SK-N-SH (cell line): ENCODE data around the gene PITHD1. TPM values are rescaled to one million over a fixed set of nuclear protein-coding genes. Genes with fewer than 3 reads are reported as not detected.

Experiments
- CTCF ChIA-PET: fragments of 300-600, 350-600 bp; formaldehyde crosslinking; extraction: SDS; loops from one replicate; lab custom pipeline; 2021; lab: Yijun Ruan, JAX
- POLR2A ChIA-PET: fragments of 350-600 bp; sonication (Branson Sonifier 250); formaldehyde crosslinking; extraction: SDS; loops from one replicate; lab custom pipeline; 2020; ENCODE audit warnings: antibody characterized with exemption, inconsistent platforms; lab: Yijun Ruan, JAX
- DNase-seq: peaks from one replicate; pipeline ENCODE4 v3.0.0; 2012
- H2AFZ ChIP-seq: fragments of 200-600 bp; sonication (generic); 2 replicates; pipeline ENCODE4 v1.8.1; 2016; ENCODE audit warnings: antibody characterized with exemption, mild to moderate bottlenecking, low read depth
- H3F3A ChIP-seq: fragments of 200-600 bp; sonication (generic); replicated peaks from 2 replicates; pipeline ENCODE3; 2016; ENCODE audit warnings: antibody characterized with exemption, mild to moderate bottlenecking; ENCODE audit not compliant: insufficient read depth
- H3K27ac ChIP-seq, 2 experiments: fragments of 200-500 bp in 1 of 2; fragments of 200-600 bp in 1 of 2; sonication (Bioruptor generic) in 1 of 2; sonication (generic), shearing (Covaris generic) in 1 of 2; 2 replicates each; pipeline versions ENCODE4 v1.5.1 to v1.6.1; 2014 to 2016; ENCODE audit warnings: low read depth in 2 of 2, inconsistent platforms in 1 of 2, low read length in 1 of 2, mild to moderate bottlenecking in 1 of 2, mixed read lengths in 1 of 2
- H3K27me3 ChIP-seq: fragments of 200-600 bp; sonication (generic), shearing (Covaris generic); 2 replicates; pipeline ENCODE4 v1.6.1; 2016; ENCODE audit warnings: mixed run types; ENCODE audit not compliant: insufficient read depth
- H3K36me3 ChIP-seq, 2 experiments: fragments of 200-500 bp in 1 of 2; fragments of 200-600 bp in 1 of 2; sonication (Bioruptor generic) in 1 of 2; sonication (generic) in 1 of 2; replicated peaks in 1 of 2; 2 replicates each; pipeline versions ENCODE3 to v1.5.1; 2014 to 2016; ENCODE audit warnings: low read length in 1 of 2, mild to moderate bottlenecking in 1 of 2; ENCODE audit not compliant: insufficient read depth in 2 of 2, control insufficient read depth in 1 of 2
- H3K4me1 ChIP-seq, 2 experiments: fragments of 200-500 bp in 1 of 2; fragments of 200-600 bp in 1 of 2; sonication (Bioruptor generic) in 1 of 2; sonication (generic), shearing (Covaris generic) in 1 of 2; 2 replicates each; pipeline versions ENCODE4 v1.5.1 to v1.6.1; 2014 to 2016; ENCODE audit warnings: low read depth in 1 of 2, low read length in 1 of 2, mixed run types in 1 of 2; ENCODE audit not compliant: insufficient read depth in 2 of 2, control insufficient read depth in 1 of 2
- H3K4me2 ChIP-seq: fragments of 200-600 bp; sonication (generic), shearing (Covaris generic); 2 replicates; pipeline ENCODE4 v1.6.1; 2017; ENCODE audit warnings: mixed run types
- H3K4me3 ChIP-seq, 2 experiments: fragments of 200-500 bp in 1 of 2; fragments of 200-600 bp in 1 of 2; sonication (Bioruptor generic) in 1 of 2; sonication (generic), shearing (Covaris generic) in 1 of 2; 2 replicates each; pipeline versions ENCODE4 v1.5.1 to v1.8.1; 2014 to 2016; ENCODE audit warnings: low read depth in 2 of 2, inconsistent platforms in 1 of 2, low read length in 1 of 2, mild to moderate bottlenecking in 1 of 2, mixed read lengths in 1 of 2, moderate library complexity in 1 of 2
- H3K79me2 ChIP-seq: fragments of 200-600 bp; sonication (generic); 2 replicates; pipeline ENCODE4 v1.8.1; 2017; ENCODE audit warnings: mild to moderate bottlenecking; ENCODE audit not compliant: insufficient read depth
- H3K9ac ChIP-seq: fragments of 200-600 bp; sonication (generic); 2 replicates; pipeline ENCODE4 v1.6.1; 2017; ENCODE audit warnings: mixed run types
- H3K9me2 ChIP-seq: fragments of 200-600 bp; sonication (generic); 2 replicates; pipeline ENCODE4 v1.6.1; 2017; ENCODE audit warnings: mixed run types
- H3K9me3 ChIP-seq: fragments of 200-600 bp; sonication (generic); 2 replicates; pipeline ENCODE4 v1.6.1; 2017; ENCODE audit warnings: mixed run types, mild to moderate bottlenecking, moderate library complexity
- H4K20me1 ChIP-seq: fragments of 200-600 bp; sonication (generic); 2 replicates; pipeline ENCODE4 v1.6.1; 2017; ENCODE audit warnings: mild to moderate bottlenecking, mixed run types; ENCODE audit not compliant: insufficient read depth
- CHD2 ChIP-seq: fragments of 150-350 bp; IDR thresholded peaks from 2 replicates; pipeline ENCODE4 v1.6.1; 2018; ENCODE audit warnings: low read length; ENCODE audit not compliant: partially characterized antibody
- CTCF ChIP-seq: fragments of 200-600 bp; sonication (generic); IDR thresholded peaks from 2 replicates; pipeline ENCODE4 v1.6.1; 2017; ENCODE audit warnings: antibody characterized with exemption, mild to moderate bottlenecking, moderate library complexity
- EP300 ChIP-seq, 2 experiments: IDR thresholded peaks; 2 replicates each; pipeline versions ENCODE4 v1.4.0 to v1.6.1; 2012; ENCODE audit warnings: borderline replicate concordance in 1 of 2, low read depth in 1 of 2, low read length in 1 of 2
- EZH2phosphoT487 ChIP-seq: fragments of 200-600 bp; sonication (generic); IDR thresholded peaks from 2 replicates; pipeline ENCODE4 v1.6.1; 2017; ENCODE audit warnings: low read depth, mixed run types, mild to moderate bottlenecking, antibody characterized with exemption, moderate library complexity, borderline replicate concordance
- FOSL2 ChIP-seq: IDR thresholded peaks from 2 replicates; pipeline ENCODE4 v1.4.0; 2012; ENCODE audit warnings: low read depth, mild to moderate bottlenecking, moderate library complexity, borderline replicate concordance
- FOXM1 ChIP-seq: IDR thresholded peaks from 2 replicates; pipeline ENCODE4 v1.4.0; 2012; ENCODE audit warnings: low read depth, mild to moderate bottlenecking
- GABPA ChIP-seq: IDR thresholded peaks from 2 replicates; pipeline ENCODE4 v1.4.0; 2012; ENCODE audit warnings: low read depth, mild to moderate bottlenecking
- NFIC ChIP-seq: IDR thresholded peaks from 2 replicates; pipeline ENCODE4 v1.4.0; 2012; ENCODE audit warnings: borderline replicate concordance
- NRF1 ChIP-seq: IDR thresholded peaks from 2 replicates; pipeline ENCODE4 v1.6.1; 2012; ENCODE audit warnings: low read depth, mild to moderate bottlenecking, low read length
- PBX3 ChIP-seq: IDR thresholded peaks from 2 replicates; pipeline ENCODE4; 2012
- REST ChIP-seq: IDR thresholded peaks from 2 replicates; pipeline ENCODE4 v1.6.1; 2012; ENCODE audit warnings: mild to moderate bottlenecking, low read depth, low read length, moderate library complexity
- RFX5 ChIP-seq: IDR thresholded peaks from 2 replicates; pipeline ENCODE4 v1.6.1; 2012; ENCODE audit warnings: mild to moderate bottlenecking, improper control_type of control experiment, low read length
- RXRA ChIP-seq: IDR thresholded peaks from 2 replicates; pipeline ENCODE4 v1.4.0; 2012; ENCODE audit warnings: low read depth, mild to moderate bottlenecking, borderline replicate concordance
- SIN3A ChIP-seq: IDR thresholded peaks from 2 replicates; pipeline ENCODE4 v1.6.1; 2012; ENCODE audit warnings: low read depth, mild to moderate bottlenecking, low read length, moderate library complexity, borderline replicate concordance
- TCF12 ChIP-seq: IDR thresholded peaks from 2 replicates; pipeline ENCODE4 v1.4.0; 2012
- TEAD4 ChIP-seq: IDR thresholded peaks from 2 replicates; pipeline ENCODE4 v1.4.0; 2012; ENCODE audit warnings: mild to moderate bottlenecking, borderline replicate concordance; ENCODE audit not compliant: insufficient read depth
- USF1 ChIP-seq: IDR thresholded peaks from 2 replicates; pipeline ENCODE4 v1.4.0; 2012; ENCODE audit warnings: low read depth, borderline replicate concordance
- USF2 ChIP-seq: fragments of 150-350 bp; IDR thresholded peaks from 2 replicates; pipeline ENCODE4 v1.6.1; 2017; ENCODE audit warnings: antibody characterized with exemption, low read length, low read depth, borderline replicate concordance
- WGBS: methylation state at CpG from one replicate; pipeline ENCODE4 v1.1.6; 2017; ENCODE audit warnings: low lambda C conversion rate; 5-methylcytosine and 5-hydroxymethylcytosine counted together
- polyA plus RNA-seq, 3 experiments: library from polyadenylated mRNA; depleted of rRNA; stranded (reverse); fragments of >200 nt; gene quantifications; 2 replicates each; pipeline ENCODE4 v1.2.3, GENCODE V29; 2012

Gene PITHD1
- polyA plus RNA-seq, 1 of the 3 experiments (the other 2 are of a cell fraction): 36.3 TPM

GRCh38 chr1:23751815-23752200 is 26.4 kb upstream of the PITHD1 start:
- 93% methylated on average over 4 of the region's 4 CpGs for WGBS
- H3K9me2 ChIP-seq: no peaks in the 10 kb centered on the region
- no peak for TF ChIP-seq RFX5
- TF ChIP-seq TEAD4: no peak
- TF ChIP-seq REST: no peak
- no peak for TF ChIP-seq TCF12
- no peak for TF ChIP-seq CHD2
- no peak for TF ChIP-seq USF2
- no peak for TF ChIP-seq EP300 (IDR thresholded peaks at IDR 0.05; ENCODE audit: borderline replicate concordance in 1 of 2, low read depth in 1 of 2, low read length in 1 of 2)
- no peak for TF ChIP-seq CTCF
- no peak for TF ChIP-seq NRF1
- TF ChIP-seq GABPA: no peak
- no peak for TF ChIP-seq PBX3
- no peak for TF ChIP-seq FOSL2
- no peak for TF ChIP-seq FOXM1
- TF ChIP-seq RXRA: no peak
- TF ChIP-seq SIN3A: no peak
- no peak for TF ChIP-seq EZH2phosphoT487
- no peak for TF ChIP-seq USF1
- no peak for TF ChIP-seq NFIC
- TF ChIP-seq, all 33 proteins: peak for 0
- H2AFZ ChIP-seq: no peak overlapping the region
- H3K4me2 ChIP-seq: no peak overlapping the region
- H3K79me2 ChIP-seq: peaks cover 70% of the 10 kb centered on the region
- H3K9me3 ChIP-seq: no peaks in the 10 kb centered on the region
- no peaks in the 10 kb centered on the region for H3K27me3 ChIP-seq
- H3K36me3 ChIP-seq: peaks cover 75 to 86% of the 10 kb centered on the region in 2 experiments
- POLR2A ChIA-PET: no interaction called here
- peaks cover 0 to 10% of the 10 kb centered on the region in 2 experiments; a peak in 1 of 4 replicates for H3K4me1 ChIP-seq
- peaks cover 47% of the 10 kb centered on the region for H4K20me1 ChIP-seq
- H3F3A ChIP-seq: peaks cover 8% of the 10 kb centered on the region
- CTCF ChIA-PET: interaction anchor here (0.7 to 4.0 kb wide), 11 partner anchors 9 to 255 kb away, joined by 3 to 12 read pairs (median 4); partner anchors contain the start of gene ELOA
- H3K27ac ChIP-seq: no peak overlapping the region
- H3K4me3 ChIP-seq: no peak overlapping the region
- DNase-seq: no peak
- no peak overlapping the region for H3K9ac ChIP-seq
